ENCODE measurements around the gene ASTE1.
"Not testable (repeated sequence)": the region's sequence is repeated elsewhere in the genome, so short reads cannot be mapped to it uniquely, and the experiment has no call there.

ASTE1 gene

GRCh38 chr3:131007782-131008181 is 18.8 kb downstream of the ASTE1 start:
- DNase-seq, result no peak

DNA sequence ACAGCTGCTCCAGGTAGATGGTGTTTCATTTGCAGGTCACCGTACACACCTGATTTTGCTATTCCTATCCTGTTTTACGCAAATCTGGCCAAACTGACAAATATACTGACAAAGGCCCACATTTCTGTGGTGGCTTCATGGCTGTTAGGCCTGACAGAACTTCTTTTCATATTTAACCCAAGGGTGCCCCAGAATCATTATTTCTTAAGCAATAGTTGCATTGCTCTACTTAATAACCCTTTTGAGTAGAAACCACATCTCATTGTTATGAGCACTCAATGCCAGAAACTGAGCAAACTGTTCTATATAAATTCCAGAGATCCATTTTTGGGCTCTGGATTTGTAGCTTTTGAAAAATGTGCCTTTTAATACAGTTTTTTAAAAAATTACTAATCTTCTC is 19.4 kb downstream of the ASTE1 start:
- no peak for DNase-seq

DNA sequence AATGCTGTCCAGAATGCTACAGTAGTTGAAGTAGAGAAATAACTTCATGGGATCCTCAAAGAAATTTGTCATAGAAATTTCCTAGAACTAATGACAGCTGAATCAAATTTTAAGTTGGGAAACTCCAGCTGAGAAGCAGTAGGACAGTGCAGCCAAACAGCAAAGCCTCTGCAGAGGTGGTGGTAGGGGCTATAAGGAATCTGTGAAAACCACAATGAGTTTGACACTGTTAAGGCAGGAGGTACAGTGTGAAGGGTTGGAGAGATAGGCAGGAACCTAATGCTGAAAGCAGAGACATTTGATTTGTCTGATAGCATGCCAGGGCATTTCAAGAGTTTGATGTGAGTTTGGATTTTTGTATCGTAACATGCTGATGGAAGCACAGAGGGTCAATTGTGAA is 22.0 kb downstream of the ASTE1 start:
- DNase-seq, result no peak

- no peak for DNase-seq
Measured at GRCh38 chr3:131001071-131001470, 25.6 kb downstream of the ASTE1 start.

DNA sequence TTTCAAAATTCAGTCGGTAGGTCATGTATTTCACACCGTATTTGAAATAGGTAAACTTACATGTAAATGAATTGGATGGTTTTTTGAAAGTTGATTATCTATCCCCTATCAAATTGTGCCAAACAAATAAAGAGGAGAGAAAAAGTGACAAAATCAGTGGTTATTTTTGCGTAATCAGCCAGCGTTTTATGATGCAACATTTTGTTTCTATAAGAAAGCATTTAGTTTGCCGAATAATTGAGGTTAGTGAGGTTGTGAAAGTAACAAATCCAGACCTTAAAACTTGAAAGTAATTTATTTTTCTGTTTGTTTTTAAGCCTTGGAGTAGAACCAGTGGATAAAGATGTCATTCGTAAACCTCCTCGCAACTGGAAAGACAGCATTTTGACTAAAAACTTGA is 29.3 kb downstream of the ASTE1 start:
- DNase-seq, result no peak

- DNase-seq, result no peak
Measured at GRCh38 chr3:130992344-130992743, 34.3 kb downstream of the ASTE1 start.

DNA sequence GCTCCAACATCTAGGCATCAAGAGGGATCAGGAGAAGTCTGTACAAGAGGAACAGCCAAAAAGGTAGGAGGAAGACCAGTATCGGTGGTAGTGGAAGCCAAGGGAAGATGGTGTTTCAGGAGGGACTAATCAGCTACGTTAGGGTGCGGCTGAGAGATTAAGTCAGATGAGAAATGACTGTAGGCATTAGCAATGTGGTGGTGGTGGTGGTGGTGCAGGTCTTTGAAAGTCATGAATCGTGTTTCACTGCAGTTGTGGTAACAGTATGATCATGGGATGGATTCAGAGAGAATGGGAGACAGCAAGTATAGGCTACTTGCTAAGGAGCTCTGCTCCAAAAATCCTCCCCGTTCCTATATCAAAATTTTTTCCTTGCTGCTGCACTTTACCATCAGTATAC is 35.5 kb downstream of the ASTE1 start:
- no peak for DNase-seq

- DNase-seq, result no peak
Measured at GRCh38 chr3:130990282-130990681, 36.3 kb downstream of the ASTE1 start.

DNA sequence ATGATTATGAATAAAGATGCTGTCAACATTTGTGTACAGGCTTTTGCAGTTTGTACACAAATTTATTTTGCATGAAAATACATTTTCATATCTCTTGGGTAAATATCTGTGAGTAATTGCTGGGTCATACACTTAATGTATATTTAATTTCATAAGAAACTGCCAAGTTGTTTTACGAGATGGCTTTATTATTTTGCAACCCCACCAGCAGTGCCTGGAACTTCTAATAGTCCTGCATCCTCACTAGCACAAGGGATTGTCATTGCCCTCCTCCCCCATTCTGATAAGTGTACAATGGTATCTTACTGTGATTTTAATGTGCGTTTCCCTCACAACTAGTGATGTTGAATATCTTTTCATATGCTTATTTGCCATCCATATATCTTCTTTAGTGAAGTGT is 45.2 kb downstream of the ASTE1 start:
- DNase-seq, result no peak

- DNase-seq, result no peak
Measured at GRCh38 chr3:130979117-130979516, 47.5 kb downstream of the ASTE1 start.

GRCh38 chr3:130976706-130977105 is 49.9 kb downstream of the ASTE1 start:
- no peak for DNase-seq

- DNase-seq, result no peak
Measured at GRCh38 chr3:130975251-130975650, 51.4 kb downstream of the ASTE1 start.

DNA sequence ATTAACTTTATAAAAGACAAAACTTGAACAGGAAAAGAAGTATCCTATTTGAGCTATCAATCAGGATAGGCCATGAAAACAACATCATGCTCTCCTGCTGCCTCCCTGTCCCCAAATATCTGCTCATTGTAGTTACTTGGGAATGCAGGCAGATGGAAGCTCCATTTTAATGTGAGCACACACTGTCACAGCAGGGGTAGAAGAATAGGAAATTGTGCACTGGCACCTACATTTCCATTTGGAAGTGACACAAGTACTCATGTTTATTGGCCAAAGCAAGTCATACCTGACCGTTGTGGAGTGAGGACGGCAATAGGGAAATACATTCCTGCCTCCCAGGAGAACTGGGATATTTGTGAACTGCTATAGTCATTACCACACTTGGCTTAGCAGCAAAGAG is 52.4 kb downstream of the ASTE1 start:
- no peak for DNase-seq

GRCh38 chr3:130973406-130973805 is 53.2 kb downstream of the ASTE1 start:
- DNase-seq, result no peak

- not testable (repeated sequence) for DNase-seq
Measured at GRCh38 chr3:130972592-130972991, 54.0 kb downstream of the ASTE1 start.

DNA sequence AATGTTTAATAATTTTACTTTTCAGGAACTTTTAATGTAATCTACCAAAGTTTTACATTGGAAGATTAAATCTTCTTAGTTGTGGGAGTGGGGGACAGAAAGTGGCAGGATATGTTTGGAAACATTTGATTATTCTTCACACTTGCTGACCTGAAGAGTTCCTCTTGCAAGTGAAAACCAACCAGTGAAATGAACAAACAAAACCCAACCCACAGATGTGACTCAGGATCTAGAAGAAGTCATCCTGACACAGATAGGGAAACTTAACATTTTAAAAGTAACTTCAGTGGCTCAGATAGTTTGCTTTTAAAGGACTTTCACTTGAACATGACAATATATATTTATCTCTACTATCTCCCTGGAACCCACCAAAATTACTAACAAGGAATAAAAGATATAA is 55.4 kb downstream of the ASTE1 start:
- DNase-seq, result no peak

DNA sequence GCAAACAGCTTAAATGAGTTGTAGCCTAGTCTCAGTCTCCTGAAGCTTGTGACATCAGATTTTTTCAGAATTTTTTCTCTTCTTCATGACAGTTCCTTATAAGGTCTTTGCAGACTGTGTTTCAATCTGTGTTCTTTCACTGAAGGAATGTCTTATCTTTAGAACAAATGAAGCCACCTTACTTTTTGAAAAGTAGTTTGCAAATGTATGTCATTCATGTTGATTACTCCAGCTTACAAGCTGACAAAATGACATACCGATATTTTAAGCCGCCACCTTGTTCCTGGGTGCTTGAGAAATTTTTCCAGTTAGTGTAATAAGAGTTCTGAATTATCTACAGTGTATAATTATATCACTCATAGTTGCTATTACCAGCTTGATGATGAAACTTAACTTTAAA is 57.0 kb downstream of the ASTE1 start:
- no peak for DNase-seq

GRCh38 chr3:130968221-130968620 is 58.4 kb downstream of the ASTE1 start:
- no peak for DNase-seq

DNA sequence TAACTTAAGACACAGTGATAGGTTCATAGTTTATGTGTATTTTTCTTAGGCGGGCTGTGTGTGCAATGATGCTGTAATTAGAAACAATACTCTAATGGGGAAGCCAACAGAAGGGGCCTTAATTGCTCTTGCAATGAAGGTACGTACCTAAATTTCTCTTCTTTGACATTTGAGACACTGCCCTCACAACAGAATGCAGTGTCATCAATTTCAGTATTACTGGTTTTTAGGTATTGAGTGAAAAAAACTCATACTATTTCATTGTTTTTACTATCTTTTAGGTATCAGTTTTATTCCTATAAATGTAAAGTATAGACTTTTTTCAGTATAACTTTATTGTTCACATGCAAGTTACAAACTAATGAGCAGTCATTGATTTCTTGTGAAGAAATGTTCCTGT is 59.3 kb downstream of the ASTE1 start:
- DNase-seq, result no peak

- no peak for DNase-seq
Measured at GRCh38 chr3:130963878-130964277, 62.7 kb downstream of the ASTE1 start.
